HAP-1 (cell line): ENCODE measurements around the gene NR2F2.
A peak's percentile ranks its signal among the peaks of the same experiment; 100 is the strongest.

Experiments
- DNase-seq, 2 experiments: peaks; one replicate each; pipeline ENCODE4 v3.0.0-alpha.2; 2016 to 2020; ENCODE audit warnings: low spot score in 2 of 2
- H3K27me3 ChIP-seq: fragments of 250-450 bp; sonication (Bioruptor Pico); 2 replicates; pipeline ENCODE4 v1.5.1; 2020; ENCODE audit warnings: low read depth, mild to moderate bottlenecking, moderate library complexity
- H3K36me3 ChIP-seq: fragments of 250-450 bp; sonication (Bioruptor Pico); replicated peaks from 2 replicates; pipeline ENCODE4 v1.5.1; 2020; ENCODE audit warnings: mild to moderate bottlenecking
- H3K4me1 ChIP-seq: fragments of 250-450 bp; sonication (Bioruptor Pico); 2 replicates; pipeline ENCODE4 v1.5.1; 2020; ENCODE audit warnings: mild to moderate bottlenecking
- H3K4me3 ChIP-seq: fragments of 250-450 bp; sonication (Bioruptor Pico); 2 replicates; pipeline ENCODE4 v1.5.1; 2020; ENCODE audit warnings: mild to moderate bottlenecking, moderate library complexity
- H3K9me3 ChIP-seq: fragments of 250-450 bp; sonication (Bioruptor Pico); 2 replicates; pipeline ENCODE4 v1.5.1; 2020; ENCODE audit warnings: mild to moderate bottlenecking, moderate library complexity
- in situ Hi-C: fragments of 300-500 bp; cut with MboI; formaldehyde crosslinking; loops from 3 replicates; pipeline ENCODE4 v1.14.3; 2020; ENCODE audit warnings: low sequenced_read_pairs, inconsistent platforms, mixed read lengths

NR2F2 gene

DNA sequence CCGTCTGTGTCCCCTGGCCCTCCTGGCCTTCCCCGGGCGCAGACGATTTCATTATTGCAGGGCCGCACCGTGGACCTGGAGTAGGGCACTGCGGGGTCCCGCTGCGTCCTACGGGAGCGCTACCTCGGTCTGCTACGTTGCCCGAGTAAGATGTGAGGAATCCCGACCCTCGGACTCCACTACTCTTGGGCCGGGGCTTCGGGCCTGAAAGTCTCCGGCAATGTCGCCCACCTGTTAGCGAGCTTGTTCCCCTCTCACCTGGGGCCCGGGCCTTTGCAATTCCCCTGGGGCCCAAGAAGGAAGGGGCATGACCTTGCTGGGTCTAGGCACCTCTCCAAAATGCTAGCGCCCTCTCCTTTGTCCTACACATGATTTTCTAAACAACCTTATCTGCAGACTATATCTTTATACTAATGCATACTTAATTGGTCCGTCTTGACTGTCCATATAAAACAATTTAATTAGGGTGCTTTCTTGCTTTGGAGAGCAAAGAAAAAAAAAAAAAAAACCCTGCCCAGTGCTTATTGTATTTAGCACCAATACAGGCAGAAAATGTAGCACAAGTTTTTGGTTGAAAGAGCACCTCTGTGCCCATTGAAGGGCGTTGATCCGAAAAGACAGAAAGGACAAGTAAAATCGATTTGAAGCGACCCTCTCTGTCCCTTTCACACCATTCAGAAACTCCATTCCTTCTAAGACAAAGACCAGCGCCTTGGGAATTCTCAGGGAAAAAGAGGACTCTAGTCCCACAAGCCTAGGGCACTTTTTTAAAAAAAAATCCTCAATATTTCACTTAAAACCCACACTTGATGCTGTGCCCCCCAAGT lies 7.0 kb upstream of the NR2F2 start:
- no peaks in the 10 kb centered on the region for H3K36me3 ChIP-seq
- H3K4me3 ChIP-seq, result no peak overlapping the region
- peaks cover 21% of the 10 kb centered on the region for H3K4me1 ChIP-seq
- H3K27me3 ChIP-seq, result peaks cover 3% of the 10 kb centered on the region; the same call in 1 of the 2 replicates
- in situ Hi-C loops, result no loop called here
- no peaks in the 10 kb centered on the region for H3K9me3 ChIP-seq
- DNase-seq, result no peak

DNA sequence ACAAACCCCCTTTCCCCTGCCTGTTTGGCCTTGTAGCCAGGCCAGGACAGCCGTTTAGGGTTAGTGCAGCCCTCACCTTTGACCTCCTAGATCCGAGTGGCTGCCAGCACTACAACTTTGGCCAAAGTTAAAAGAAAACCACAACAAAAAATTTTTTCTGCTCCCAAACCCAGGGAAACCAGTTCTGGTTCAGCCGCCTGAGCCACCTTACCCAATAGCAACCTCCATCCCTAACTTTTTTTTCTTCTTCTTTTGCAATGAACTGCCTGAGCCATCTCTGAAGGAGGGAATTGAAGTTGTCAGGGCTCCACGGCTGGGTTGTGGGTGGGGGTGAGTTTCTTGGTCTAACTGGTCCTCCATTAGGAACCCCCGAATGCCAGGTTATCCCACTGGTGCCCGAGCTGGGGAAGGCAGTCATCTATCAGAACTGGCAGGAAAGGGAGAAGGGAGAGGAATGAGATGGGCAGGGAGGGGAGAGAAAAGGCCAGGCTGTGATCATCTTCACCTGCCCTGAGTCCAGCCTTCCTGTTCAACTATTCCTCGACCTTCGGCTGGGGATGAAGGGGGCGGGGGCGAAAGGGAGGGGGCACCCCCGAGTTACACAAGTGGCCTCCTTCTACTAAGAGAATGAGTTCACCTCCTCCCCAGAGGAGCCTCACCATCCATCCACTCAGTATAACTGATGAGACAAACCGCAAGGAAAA lies 6.2 kb upstream of the NR2F2 start:
- no peaks in the 10 kb centered on the region; the same call in 1 of the 2 replicates for H3K27me3 ChIP-seq
- no peaks in the 10 kb centered on the region for H3K9me3 ChIP-seq
- DNase-seq, result no peak
- no peak overlapping the region for H3K4me3 ChIP-seq
- in situ Hi-C loops, result no loop called here
- H3K36me3 ChIP-seq, result no peaks in the 10 kb centered on the region
- H3K4me1 ChIP-seq, result peaks cover 22% of the 10 kb centered on the region

DNA sequence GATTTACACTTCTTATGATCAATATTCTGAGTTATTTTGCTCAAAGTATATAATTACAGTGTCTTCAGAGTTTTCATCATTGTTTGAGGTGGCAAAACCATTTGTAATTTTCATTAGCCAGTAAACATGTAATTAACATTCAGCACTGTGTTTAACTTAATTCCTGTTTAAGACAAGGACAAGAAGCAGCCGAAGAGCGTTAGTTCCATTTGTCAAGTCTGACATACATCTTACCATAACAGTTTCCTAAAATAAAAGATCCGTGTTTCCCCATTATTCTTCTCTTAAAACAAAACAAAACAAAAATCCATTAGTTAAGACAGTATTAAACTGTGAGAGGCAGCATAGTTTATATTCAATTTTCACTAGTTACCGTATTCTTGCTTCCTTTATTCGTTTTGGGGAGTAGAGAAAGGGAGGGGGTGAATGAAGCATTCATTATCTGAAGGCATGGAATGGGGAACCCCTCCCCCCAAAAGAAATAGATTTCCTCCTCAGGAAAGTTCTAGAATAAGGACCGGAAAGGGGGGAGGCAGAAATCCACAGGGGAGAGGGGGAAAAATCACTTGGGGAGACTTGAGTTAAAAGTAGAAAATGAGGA lies 5.5 kb upstream of the NR2F2 start:
- in situ Hi-C loops, result loop anchor here (25.0 kb wide), 2 partner anchors 488 to 1063 kb away; no protein-coding TSS in a partner anchor
- H3K9me3 ChIP-seq, result no peaks in the 10 kb centered on the region
- peak overlapping the region; percentile 49 for H3K4me3 ChIP-seq
- H3K27me3 ChIP-seq, result no peaks in the 10 kb centered on the region; the same call in 1 of the 2 replicates
- no peaks in the 10 kb centered on the region for H3K36me3 ChIP-seq
- peaks cover 27% of the 10 kb centered on the region for H3K4me1 ChIP-seq
- no peak for DNase-seq

DNA sequence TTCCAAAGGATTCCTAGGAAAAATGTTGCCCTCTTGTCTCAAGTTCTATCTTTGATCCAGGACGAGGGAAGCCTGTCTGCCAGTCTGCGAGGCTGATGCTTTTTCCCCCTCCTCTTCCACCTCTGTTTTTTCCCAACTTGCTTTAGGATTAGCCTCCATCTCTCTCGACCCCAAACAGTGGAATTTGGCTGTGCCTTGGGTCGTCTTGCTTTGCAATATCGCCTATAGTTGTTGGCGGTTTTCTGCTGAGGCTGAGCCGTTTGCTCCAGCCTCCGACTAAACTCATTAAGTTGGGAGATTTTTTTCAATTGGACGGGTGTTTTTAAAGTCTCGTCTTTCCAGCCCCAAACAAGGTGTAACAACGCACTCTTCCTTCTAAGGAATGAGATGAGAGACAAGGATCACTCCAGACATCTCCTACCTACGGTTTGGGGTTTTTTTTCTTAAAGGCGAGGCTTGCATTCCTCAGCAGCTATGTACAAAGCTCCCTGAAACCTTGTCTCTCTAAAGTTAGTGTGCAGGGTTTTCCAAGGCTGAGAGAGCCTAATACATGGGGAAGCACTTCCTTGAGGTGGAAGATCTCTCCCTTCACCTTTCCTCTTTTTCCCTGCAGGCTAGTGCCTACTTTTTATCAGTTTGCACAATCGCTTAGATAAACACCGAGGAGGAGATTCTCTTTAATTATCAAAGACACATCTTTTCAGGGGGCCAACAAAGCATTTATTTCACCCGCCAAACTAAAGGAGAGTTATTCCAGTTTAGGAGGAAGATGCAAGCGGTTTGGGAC lies 4.8 kb upstream of the NR2F2 start:
- H3K4me1 ChIP-seq, result peaks cover 27% of the 10 kb centered on the region
- in situ Hi-C loops, result loop anchor here (25.0 kb wide), 2 partner anchors 488 to 1063 kb away; no protein-coding TSS in a partner anchor
- H3K4me3 ChIP-seq, result peak overlapping the region; percentile 49

DNA sequence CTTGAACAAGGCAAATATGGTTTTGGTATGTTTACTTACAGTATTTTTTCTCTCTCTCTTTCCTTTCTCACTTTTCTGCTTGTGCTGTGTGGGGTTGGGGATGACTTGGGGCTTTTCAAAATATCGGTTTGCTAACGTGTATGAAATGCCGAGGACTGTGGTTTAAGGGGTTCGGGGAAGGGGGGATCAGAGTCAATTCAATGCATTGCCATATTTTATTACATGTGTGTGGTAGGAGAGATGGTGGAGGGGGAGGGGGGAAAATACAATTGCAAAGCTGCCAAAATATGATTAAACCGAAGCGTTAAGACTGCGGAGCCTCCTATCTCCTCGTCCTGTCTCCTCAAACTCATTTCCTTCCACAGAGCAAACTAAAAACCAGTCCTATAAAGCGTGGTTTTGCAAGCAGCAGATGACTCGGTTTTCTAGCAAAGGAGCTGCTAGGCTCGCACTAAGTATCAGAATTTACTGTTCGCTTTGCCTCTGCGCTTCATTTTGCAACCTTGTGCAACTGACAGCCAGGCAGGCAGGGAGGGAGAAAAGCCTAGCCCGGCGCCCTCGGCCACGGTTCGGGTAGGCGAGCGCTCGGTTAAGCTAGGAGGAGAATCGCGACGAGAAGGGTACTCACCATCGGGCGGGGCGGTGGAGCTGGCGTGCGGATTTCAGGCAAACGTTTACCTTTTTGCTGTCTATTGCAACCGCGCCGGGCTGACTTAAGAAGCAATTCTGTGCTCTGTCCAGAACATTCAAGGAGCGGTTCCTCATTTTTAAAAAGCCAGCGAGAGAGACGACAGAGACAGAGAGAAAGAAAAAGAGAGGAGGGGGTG lies 4.0 kb upstream of the NR2F2 start:
- peaks cover 27% of the 10 kb centered on the region for H3K4me1 ChIP-seq
- peak overlapping the region; percentile 49 for H3K4me3 ChIP-seq
- no peaks in the 10 kb centered on the region for H3K36me3 ChIP-seq
- no peaks in the 10 kb centered on the region for H3K9me3 ChIP-seq
- in situ Hi-C loops, result loop anchor here (25.0 kb wide), 2 partner anchors 489 to 1064 kb away; no protein-coding TSS in a partner anchor
- peak in 1 of 2 experiments; percentile 76 for DNase-seq
- H3K27me3 ChIP-seq, result no peaks in the 10 kb centered on the region

More for the DNA sequence above, 4.8 kb upstream of the NR2F2 start:
- no peaks in the 10 kb centered on the region for H3K9me3 ChIP-seq
- no peaks in the 10 kb centered on the region for H3K36me3 ChIP-seq
- no peaks in the 10 kb centered on the region; the same call in 1 of the 2 replicates for H3K27me3 ChIP-seq
- DNase-seq, result no peak

DNA sequence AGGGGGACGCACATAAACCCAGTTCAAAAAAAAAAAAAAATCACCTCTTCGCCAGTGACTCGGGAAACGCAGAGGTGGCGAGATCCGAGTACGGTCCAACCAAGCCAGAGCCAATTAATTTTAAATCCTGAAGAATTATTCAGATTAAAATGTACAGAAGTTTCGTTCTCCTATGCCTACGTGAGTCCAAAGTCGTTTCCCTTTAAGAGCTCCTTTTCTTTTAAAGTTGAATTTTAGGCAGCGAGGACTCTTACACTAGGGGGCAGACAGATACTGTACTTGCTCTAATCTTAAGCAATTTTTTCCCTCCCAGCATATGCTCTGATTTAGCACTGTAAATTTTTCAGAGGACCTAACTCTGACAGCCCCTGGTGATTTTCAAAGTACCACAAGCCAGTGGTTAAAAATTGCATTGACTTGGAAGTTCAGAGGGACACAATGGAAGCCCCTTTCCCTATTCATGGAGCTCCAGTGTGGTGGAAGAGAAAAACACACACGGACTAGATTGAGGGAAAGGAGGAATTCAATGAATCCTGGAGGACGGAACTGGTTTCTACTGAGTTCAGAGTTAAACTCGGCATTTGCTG lies 3.3 kb upstream of the NR2F2 start:
- H3K9me3 ChIP-seq, result no peaks in the 10 kb centered on the region
- H3K4me1 ChIP-seq, result peaks cover 27% of the 10 kb centered on the region
- DNase-seq, result peak; percentile 50 to 94
- H3K27me3 ChIP-seq, result no peaks in the 10 kb centered on the region
- in situ Hi-C loops, result loop anchor here (25.0 kb wide), 2 partner anchors 490 to 1065 kb away; no protein-coding TSS in a partner anchor
- no peaks in the 10 kb centered on the region for H3K36me3 ChIP-seq
- H3K4me3 ChIP-seq, result peak overlapping the region; percentile 49

DNA sequence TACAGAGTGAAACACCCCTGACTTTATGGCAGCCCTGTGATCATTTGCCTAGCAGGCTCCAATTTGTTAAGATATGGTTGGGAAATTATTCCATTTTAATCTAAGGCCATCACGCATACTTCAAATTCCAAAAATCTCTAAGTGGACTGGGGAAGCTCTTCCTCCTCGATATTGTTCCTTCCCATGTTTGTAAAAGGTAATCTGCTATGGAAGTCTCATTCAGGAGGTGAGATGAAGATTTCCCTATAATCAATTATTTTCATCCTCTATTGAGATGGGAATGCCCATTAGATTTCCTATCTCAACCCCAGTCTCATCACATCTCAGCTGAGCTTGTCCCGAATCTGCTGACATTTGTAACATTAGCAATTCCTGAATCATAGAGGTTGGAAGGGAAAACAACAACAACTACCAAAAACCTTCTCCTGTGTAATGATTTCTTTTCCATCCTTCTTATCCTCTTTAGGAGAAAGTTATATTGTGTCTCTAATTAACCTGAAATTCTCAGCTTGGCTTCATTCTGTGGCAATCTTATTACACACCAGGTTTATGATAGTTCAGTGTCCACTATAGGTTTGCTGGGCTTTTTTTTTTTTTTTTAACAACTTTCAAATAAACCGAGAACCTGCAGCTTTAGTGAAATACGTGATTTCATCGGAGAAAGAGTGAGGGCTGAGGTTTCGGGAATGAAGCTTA lies 2.2 kb upstream of the NR2F2 start:
- Histone ChIP-seq H3K4me3 (peak overlapping the region; percentile 49; the same call in 1 of the 2 replicates), H3K9me3 (no peaks in the 10 kb centered on the region), H3K36me3 (no peaks in the 10 kb centered on the region), H3K4me1 (peaks cover 27% of the 10 kb centered on the region), H3K27me3 (no peaks in the 10 kb centered on the region)
- in situ Hi-C loops, result loop anchor here (25.0 kb wide), 2 partner anchors 491 to 1066 kb away; no protein-coding TSS in a partner anchor
- DNase-seq, result no peak

DNA sequence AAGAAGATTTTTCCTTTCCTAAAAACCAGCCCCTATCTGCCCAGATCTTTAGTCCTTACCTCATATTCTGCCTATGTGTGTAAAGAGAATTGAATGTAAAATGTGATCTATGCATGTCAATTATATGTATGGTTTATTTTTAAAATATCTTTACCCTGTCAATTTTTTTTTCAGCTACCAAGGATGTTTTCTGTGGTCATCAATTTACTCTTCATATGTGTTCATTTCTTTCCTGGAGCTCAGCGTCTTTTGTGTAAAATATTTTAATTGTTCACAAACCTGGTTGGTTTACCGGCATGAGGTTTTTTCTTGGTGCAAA lies 1.7 kb upstream of the NR2F2 start:
- Histone ChIP-seq H3K4me1 (peaks cover 28% of the 10 kb centered on the region), H3K9me3 (no peaks in the 10 kb centered on the region), H3K4me3 (no peak overlapping the region), H3K36me3 (no peaks in the 10 kb centered on the region), H3K27me3 (no peaks in the 10 kb centered on the region)
- in situ Hi-C loops, result loop anchor here (25.0 kb wide), 2 partner anchors 492 to 1067 kb away; no protein-coding TSS in a partner anchor
- DNase-seq, result no peak

DNA sequence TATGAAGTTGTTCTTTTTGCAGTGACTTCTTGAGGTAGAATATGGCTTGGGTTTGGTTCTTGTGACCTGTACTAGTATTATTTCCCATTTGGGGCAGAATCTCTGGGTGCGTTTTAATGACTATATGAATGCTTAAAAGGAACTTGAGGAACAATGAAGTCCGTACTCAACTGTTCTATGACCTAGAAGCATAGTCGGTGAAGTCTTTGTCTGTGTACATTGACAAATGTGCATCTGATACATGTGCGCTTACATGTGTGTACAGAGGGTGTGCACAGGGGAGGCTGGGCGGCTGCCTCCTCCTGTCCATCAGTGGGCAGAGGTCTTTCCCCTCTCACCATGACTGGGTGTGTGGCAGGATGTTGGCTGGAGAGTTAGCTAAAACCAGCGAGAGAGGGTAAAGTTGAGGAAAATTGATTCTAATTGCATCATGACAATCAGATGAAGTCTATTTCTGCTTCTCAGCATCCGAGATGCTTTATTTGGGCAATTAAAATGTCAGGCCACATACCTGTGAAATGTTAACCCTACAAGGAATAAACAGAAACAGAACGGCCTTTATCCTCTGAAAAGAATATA lies 1.0 kb upstream of the NR2F2 start:
- no peaks in the 10 kb centered on the region for H3K9me3 ChIP-seq
- H3K4me3 ChIP-seq, result peak overlapping the region; percentile 68
- no peak for DNase-seq
- H3K27me3 ChIP-seq, result no peaks in the 10 kb centered on the region
- peaks cover 35% of the 10 kb centered on the region for H3K4me1 ChIP-seq
- in situ Hi-C loops, result loop anchor here (25.0 kb wide), 2 partner anchors 492 to 1067 kb away; no protein-coding TSS in a partner anchor
- peaks cover 5% of the 10 kb centered on the region for H3K36me3 ChIP-seq

DNA sequence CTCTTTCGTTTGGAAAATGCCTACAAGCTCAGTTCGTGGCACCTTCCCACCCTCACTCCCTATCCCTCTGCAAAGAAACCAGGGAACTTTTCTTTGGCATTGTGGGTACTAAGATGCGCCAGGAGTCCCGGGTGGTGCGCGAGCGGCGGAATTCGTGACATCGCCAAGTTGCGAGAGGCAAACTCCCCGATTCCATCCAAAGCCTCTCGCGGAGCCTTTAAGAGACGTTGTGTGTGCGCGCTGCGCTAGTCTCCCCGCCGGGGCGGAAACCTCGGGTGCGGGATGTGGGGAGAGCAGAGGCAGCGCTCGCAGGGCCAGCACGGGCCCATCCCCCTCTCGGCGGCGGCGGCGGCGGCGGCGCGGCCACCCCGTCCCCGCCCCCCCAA lies 443 bp upstream of the NR2F2 start:
- peak in 1 of 2 experiments; percentile 76 for DNase-seq
- no peaks in the 10 kb centered on the region for H3K27me3 ChIP-seq
- H3K4me1 ChIP-seq, result peaks cover 35% of the 10 kb centered on the region
- peaks cover 11% of the 10 kb centered on the region for H3K36me3 ChIP-seq
- peak overlapping the region; percentile 68 for H3K4me3 ChIP-seq
- in situ Hi-C loops, result loop anchor here (25.0 kb wide), 2 partner anchors 493 to 1068 kb away; no protein-coding TSS in a partner anchor
- no peaks in the 10 kb centered on the region for H3K9me3 ChIP-seq

DNA sequence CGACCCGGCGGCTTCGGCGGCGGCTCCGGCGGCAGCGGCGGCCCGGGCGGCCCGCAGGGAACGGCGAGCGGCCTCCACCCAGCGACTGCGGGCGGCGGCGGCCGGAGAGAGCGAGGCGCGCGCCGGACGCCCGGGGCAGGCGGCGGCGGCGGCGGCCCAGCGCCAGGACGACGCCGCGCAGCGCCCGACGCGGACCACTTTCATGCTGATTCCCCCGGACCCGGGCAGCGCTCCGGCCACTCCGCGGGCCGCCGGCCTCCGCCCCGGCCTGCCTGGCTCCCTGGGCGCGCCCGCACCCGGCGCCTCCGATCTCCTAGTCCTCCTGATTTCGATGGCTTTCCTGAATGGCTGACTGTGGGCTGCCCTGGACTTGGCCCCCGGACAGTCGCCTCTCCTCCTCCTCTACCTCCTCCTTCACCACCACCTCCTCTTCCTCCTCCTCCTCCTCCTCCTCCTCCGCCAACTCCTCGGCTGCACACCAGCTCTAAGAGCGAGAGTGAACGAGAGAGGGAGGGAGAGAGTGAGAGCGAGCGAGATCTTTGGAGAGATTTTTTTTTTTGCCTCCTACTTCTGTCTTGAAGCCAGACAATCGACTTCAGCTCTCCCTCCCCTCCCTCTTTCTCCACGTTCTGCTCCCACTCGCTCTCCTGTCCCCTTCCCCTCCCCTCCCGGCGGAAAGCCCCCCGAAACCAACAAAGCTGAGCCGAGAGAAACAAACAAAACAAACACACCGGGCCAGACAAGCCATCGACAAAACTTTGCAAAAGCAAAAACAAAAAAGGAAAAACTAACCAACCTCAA lies 844 bp downstream of the NR2F2 start:
- Histone ChIP-seq H3K9me3 (no peaks in the 10 kb centered on the region), H3K4me1 (peaks cover 38% of the 10 kb centered on the region), H3K4me3 (peak overlapping the region; percentile 63), H3K27me3 (no peaks in the 10 kb centered on the region), H3K36me3 (peaks cover 24% of the 10 kb centered on the region)
- in situ Hi-C loops, result loop anchor here (25.0 kb wide), 2 partner anchors 494 to 1069 kb away; no protein-coding TSS in a partner anchor
- DNase-seq, result peak in 1 of 2 experiments; percentile 50
